Measurements from ENCODE around the gene PARP12. TPM values are rescaled to one million over a fixed set of nuclear protein-coding genes. Genes with fewer than 3 reads are reported as not detected.

The PARP12 gene
- total RNA-seq, 3 donors from 2014 or later = 13.6 to 18.6 (median 14.5) TPM

GRCh38 chr7:139991269-139991666 lies 71.5 kb downstream of the PARP12 start:
- no peak for ATAC-seq
- Mint-ChIP-seq H3K4me3 (no peak overlapping the region), H3K36me3 (ENCODE audit: insufficient read depth) (no peaks in the 10 kb centered on the region), H3K9me3 (no peaks in the 10 kb centered on the region), H3K27me3 (ENCODE audit: low read depth) (no peaks in the 10 kb centered on the region), H3K4me1 (ENCODE audit: low read depth) (no peaks in the 10 kb centered on the region)
- no peak for DNase-seq

GRCh38 chr7:139990571-139991268 lies 72.0 kb downstream of the PARP12 start:
- Mint-ChIP-seq H3K27me3 (ENCODE audit: low read depth) (no peaks in the 10 kb centered on the region), H3K4me1 (ENCODE audit: low read depth) (no peaks in the 10 kb centered on the region), H3K4me3 (no peak overlapping the region), H3K9me3 (no peaks in the 10 kb centered on the region), H3K36me3 (ENCODE audit: insufficient read depth) (no peaks in the 10 kb centered on the region)
- no peak for DNase-seq
- no peak for ATAC-seq

DNA sequence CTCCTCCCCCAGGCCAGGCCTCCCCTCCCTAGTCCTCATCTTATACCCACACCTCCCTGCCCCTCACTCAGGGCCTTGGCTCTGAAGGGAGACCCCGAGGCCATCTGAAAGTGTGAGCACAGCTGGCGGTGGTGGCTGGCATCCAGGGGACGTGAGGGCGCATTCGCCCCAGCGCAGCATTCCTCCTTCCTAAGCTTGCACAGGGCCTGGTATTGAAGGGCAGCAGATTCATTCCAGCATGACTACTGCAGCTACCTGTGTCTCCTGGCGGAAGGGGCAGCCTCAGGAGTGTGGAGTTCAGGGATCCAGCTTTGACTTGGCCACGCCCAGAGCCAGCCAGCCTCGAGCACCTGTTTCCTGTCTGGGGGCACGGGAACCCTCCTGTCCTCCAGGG lies 72.6 kb downstream of the PARP12 start:
- no peaks in the 10 kb centered on the region for H3K27me3 Mint-ChIP-seq (ENCODE audit: low read depth)
- ATAC-seq = no peak
- no peak overlapping the region for H3K4me3 Mint-ChIP-seq
- H3K4me1 Mint-ChIP-seq (ENCODE audit: low read depth) = no peaks in the 10 kb centered on the region
- no peak for DNase-seq
- no peaks in the 10 kb centered on the region for H3K9me3 Mint-ChIP-seq
- no peaks in the 10 kb centered on the region for H3K36me3 Mint-ChIP-seq (ENCODE audit: insufficient read depth)

DNA sequence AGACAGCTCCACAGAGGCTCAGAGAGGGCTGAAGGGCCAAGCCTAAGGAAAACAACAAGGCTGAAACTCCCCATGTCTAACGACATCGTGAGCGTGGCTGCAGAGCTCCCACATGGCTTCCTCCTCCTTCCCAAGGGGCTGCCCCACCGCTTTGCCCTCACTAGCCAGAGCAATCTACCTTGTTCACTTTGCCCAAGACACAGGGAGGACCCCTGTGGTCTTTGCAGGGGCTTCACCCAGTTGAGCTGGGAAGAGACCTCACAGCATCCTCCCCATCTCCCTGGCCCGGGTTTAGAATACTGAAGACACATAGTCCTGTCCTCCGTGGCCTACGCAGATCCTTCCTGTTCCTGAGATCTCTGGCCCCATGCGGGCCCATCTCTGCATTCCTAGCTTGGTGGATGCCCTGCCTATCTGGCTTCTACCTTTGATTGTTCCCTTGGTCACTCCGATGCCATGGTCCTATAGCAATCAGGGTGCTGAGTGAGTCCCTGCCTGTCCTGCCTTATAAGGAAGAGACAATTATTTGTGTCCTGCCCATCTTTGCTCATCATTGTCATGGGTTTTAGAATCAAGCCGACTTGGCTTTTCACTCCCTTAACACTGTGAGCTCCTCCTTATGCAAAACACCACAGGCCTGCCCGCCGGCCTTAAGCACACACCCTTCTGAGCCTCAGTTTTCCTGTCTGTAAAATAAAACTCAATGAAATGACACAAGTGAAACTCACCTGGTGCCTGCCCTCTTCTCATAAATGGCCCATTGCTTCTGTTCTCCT lies 73.2 kb downstream of the PARP12 start:
- Mint-ChIP-seq H3K36me3 (ENCODE audit: insufficient read depth) (no peaks in the 10 kb centered on the region), H3K27me3 (ENCODE audit: low read depth) (no peaks in the 10 kb centered on the region), H3K4me3 (no peak overlapping the region), H3K9me3 (no peaks in the 10 kb centered on the region), H3K4me1 (ENCODE audit: low read depth) (no peaks in the 10 kb centered on the region)
- ATAC-seq = no peak
- no peak for DNase-seq

- H3K36me3 Mint-ChIP-seq (ENCODE audit: insufficient read depth) = no peaks in the 10 kb centered on the region
- no peak overlapping the region for H3K4me3 Mint-ChIP-seq
- H3K27me3 Mint-ChIP-seq (ENCODE audit: low read depth) = no peaks in the 10 kb centered on the region
These were observed 74.8 kb downstream of the PARP12 start for GRCh38 chr7:139987691-139988516.

DNA sequence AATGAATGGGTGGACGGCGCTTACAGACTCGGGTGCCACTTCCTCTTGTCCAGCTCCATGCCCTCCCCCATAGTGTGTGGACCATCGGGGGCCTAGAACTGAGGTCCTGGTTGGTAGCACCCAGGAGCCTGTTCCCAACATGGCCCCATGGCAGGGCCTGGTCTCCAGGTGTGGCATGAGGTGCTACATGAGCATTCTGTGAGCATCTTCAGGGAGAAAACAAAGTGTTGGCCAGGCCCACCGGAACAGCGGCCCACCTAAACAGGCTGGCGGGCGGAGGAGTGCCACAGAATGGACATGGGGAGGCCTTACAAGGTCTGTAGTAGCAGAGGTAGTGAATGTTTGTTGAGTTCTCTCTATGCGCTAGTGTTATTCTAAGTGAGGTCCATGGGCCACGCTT lies 76.9 kb downstream of the PARP12 start:
- Mint-ChIP-seq H3K27me3 (ENCODE audit: low read depth) (no peaks in the 10 kb centered on the region), H3K4me1 (ENCODE audit: low read depth) (peaks cover 7% of the 10 kb centered on the region)

More at GRCh38 chr7:139987691-139988516, 74.8 kb downstream of the PARP12 start:
- ATAC-seq (no peak), DNase-seq (no peak)
- no peaks in the 10 kb centered on the region for H3K4me1 Mint-ChIP-seq (ENCODE audit: low read depth)
- H3K9me3 Mint-ChIP-seq = no peaks in the 10 kb centered on the region

DNA sequence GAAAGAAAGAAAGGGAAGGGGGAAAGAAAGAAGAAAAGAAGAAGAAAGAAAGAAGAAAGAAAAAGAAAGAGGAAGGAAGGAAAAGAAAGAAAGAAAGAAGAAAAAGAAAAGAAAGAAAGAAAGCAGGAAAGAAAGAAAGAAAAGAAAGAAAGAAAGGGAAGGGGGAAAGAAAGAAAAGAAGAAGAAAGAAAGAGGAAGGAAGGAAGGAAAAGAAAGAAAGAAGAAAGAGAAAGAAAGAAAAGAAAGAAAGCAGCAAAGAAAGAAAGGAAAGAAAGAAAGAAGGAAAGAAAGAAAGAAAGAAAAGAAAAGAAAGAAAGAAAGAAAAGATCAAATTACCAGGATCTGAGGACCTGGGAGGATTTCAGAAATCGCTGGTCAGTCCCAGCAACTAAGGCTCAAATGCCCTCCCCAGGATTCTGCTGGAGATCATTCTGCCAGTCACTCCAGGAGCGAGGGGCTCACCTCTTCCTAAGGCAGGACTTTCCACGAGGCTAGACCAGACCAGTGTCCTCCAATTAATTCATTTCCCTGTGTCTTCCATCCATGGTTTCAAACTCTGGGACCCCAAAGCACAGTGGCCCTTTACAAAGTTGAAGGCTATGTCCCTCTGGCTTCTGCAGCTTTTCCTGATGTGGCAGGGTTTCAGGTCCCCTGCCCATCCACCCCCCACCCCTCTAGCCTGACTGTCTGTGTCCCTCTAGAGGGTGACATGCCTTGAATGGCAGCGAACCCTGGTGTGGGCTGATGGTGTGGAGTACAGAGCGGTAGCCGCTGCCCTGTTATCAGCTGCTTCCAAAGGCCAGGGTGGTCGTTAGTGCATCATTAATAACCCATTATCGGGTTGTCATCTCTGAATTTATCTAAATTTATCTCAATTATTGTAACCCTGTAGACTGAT lies 77.9 kb downstream of the PARP12 start:
- no peak for ATAC-seq
- no peak for DNase-seq
- H3K27me3 Mint-ChIP-seq (ENCODE audit: low read depth) = no peaks in the 10 kb centered on the region

More for the DNA sequence above, 76.9 kb downstream of the PARP12 start:
- ATAC-seq (no peak), DNase-seq (no peak)
- Mint-ChIP-seq H3K4me3 (no peak overlapping the region), H3K36me3 (ENCODE audit: insufficient read depth) (no peaks in the 10 kb centered on the region), H3K9me3 (no peaks in the 10 kb centered on the region)

DNA sequence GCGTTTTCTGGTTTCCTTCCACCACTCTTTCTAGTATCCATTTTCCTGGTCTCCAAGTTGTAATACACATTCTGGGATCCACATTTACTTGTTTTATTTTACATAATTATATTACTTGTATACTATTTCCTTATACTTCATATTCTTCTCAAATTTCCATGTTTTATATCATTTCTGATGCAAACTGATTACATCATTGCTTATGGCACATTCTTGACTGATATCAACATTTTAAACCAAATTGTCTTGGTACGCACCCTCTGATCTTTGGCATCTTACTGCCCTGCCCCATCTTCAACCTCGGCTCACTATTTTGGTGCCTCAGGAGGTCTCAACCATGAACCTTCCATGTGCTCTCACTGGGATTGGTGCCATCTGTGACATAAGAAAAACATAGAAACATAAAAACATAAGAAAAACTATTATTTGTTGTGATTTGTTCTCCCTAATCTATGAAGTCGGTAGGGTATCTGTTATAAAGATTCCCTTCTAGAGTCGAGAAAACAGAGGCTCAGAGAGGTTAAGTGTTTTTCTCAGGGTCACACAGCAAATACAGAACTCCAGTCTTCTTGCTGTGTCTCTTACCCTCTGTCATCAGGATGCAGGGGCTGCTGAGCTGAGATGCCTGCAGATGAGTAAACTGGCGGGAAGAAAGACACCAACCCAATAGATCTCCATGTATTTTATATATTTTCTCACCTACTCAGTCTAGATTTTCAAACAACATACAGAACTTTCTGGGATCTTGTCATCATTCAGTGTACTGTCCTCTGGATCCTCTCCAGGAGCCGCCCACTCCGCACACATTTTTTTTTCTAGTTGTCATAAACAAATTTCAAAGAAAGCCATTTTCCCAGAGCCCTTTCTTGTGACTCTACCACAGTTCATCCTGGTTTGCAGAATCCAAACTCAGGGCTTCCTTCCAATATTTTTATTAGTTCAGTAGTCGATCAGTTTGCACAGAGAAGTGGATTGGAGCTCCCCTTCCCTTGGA lies 79.5 kb downstream of the PARP12 start:
- ATAC-seq = no peak
- H3K27me3 Mint-ChIP-seq (ENCODE audit: low read depth) = no peaks in the 10 kb centered on the region
- H3K4me3 Mint-ChIP-seq = no peak overlapping the region
- H3K36me3 Mint-ChIP-seq (ENCODE audit: insufficient read depth) = no peaks in the 10 kb centered on the region
- DNase-seq = no peak
- no peaks in the 10 kb centered on the region for H3K9me3 Mint-ChIP-seq
- peaks cover 18% of the 10 kb centered on the region for H3K4me1 Mint-ChIP-seq (ENCODE audit: low read depth)

More for the DNA sequence above, 77.9 kb downstream of the PARP12 start:
- Mint-ChIP-seq H3K4me1 (ENCODE audit: low read depth) (peaks cover 16% of the 10 kb centered on the region), H3K4me3 (no peak overlapping the region), H3K9me3 (no peaks in the 10 kb centered on the region), H3K36me3 (ENCODE audit: insufficient read depth) (no peaks in the 10 kb centered on the region)

- no peak for DNase-seq
- ATAC-seq = no peak
- H3K27me3 Mint-ChIP-seq (ENCODE audit: low read depth) = no peaks in the 10 kb centered on the region
- peaks cover 21% of the 10 kb centered on the region for H3K4me1 Mint-ChIP-seq (ENCODE audit: low read depth)
- H3K36me3 Mint-ChIP-seq (ENCODE audit: insufficient read depth) = no peaks in the 10 kb centered on the region
- no peaks in the 10 kb centered on the region for H3K9me3 Mint-ChIP-seq
- H3K4me3 Mint-ChIP-seq = no peak overlapping the region
These were observed 81.2 kb downstream of the PARP12 start for GRCh38 chr7:139981511-139981895.

DNA sequence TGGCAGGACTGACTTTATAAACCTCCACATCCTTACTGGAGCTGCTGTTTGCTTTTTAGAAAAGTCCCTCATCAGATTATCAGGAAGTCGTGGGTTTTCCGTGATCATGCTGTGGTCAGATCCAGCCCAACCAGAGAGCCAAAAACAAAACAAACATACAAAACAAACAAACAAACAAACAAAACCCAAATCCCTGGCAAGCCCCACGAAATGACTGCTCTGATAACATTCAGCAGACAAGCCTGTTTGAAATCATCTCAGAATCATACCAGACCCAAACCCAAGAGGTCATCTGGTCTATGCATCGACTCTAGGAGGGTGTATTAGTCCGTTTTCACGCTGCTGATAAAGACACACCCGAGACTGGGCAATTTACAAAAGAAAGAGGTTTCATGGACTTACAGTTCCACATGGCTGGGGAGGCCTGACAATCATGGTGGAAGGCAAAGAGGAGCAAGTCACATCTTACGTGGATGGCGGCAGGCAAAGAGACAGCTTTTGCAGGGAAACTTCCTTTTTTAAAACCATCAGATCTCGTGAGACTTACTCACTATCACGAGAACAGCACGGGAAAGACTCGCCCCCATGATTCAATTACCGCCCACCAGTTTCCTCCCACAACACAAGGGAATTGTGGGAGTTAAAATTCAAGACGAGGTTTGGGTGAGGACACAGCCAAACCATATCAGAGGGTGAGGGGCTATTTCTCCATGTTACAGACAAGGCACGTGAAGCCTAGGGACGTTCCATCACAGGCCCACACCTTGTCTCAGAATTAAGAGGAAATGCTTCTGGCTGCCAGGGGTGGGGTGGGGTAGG lies 85.7 kb downstream of the PARP12 start:
- H3K4me1 Mint-ChIP-seq (ENCODE audit: low read depth) = peaks cover 22% of the 10 kb centered on the region
- no peaks in the 10 kb centered on the region for H3K27me3 Mint-ChIP-seq (ENCODE audit: low read depth)
- DNase-seq (no peak), ATAC-seq (no peak)
- H3K4me3 Mint-ChIP-seq = no peak overlapping the region
- no peaks in the 10 kb centered on the region for H3K36me3 Mint-ChIP-seq (ENCODE audit: insufficient read depth)
- H3K9me3 Mint-ChIP-seq = no peaks in the 10 kb centered on the region

- ATAC-seq (no peak), DNase-seq (no peak)
- Mint-ChIP-seq H3K27me3 (ENCODE audit: low read depth) (peaks cover 2% of the 10 kb centered on the region), H3K4me1 (ENCODE audit: low read depth) (peaks cover 18% of the 10 kb centered on the region), H3K4me3 (no peak overlapping the region), H3K9me3 (no peaks in the 10 kb centered on the region), H3K36me3 (ENCODE audit: insufficient read depth) (no peaks in the 10 kb centered on the region)
These were observed 86.5 kb downstream of the PARP12 start for GRCh38 chr7:139976055-139976837.

Measured in activated T-cell treated with anti-CD3 and anti-CD28 coated beads, Interleukin-2, amount 50 U/mL, for 4 hours (primary cell).